HepG2 (cell line): ENCODE measurements around the gene ID3. TPM values are rescaled to one million over a fixed set of nuclear protein-coding genes. Genes with fewer than 3 reads are reported as not detected.

Experiments
- ELF1 ChIP-seq: sonication (generic); formaldehyde crosslinking; IDR thresholded peaks from 2 replicates; pipeline ENCODE4 v1.4.0; 2020; ENCODE audit warnings: missing genetic modification reagents
- FOSL1 ChIP-seq: sonication (generic); formaldehyde crosslinking; IDR thresholded peaks from 2 replicates; pipeline ENCODE4 v1.9.0; 2021; ENCODE audit warnings: missing genetic modification reagents, borderline replicate concordance
- FOXA3 ChIP-seq: IDR thresholded peaks from 2 replicates; pipeline ENCODE4 v1.6.1; 2016; ENCODE audit warnings: missing genetic modification reagents, missing compliant biosample characterization
- KLF9 ChIP-seq: IDR thresholded peaks from 2 replicates; pipeline ENCODE4 v1.6.1; 2016; ENCODE audit warnings: low read depth
- NCOA2 ChIP-seq: sonication (generic); formaldehyde crosslinking; IDR thresholded peaks from 2 replicates; pipeline ENCODE4 v1.8.0; 2022; ENCODE audit warnings: inconsistent platforms
- NFKBIZ ChIP-seq: IDR thresholded peaks from 2 replicates; pipeline ENCODE4 v1.6.1; 2018; ENCODE audit warnings: missing genetic modification reagents, missing compliant biosample characterization
- PITX1 ChIP-seq: sonication (generic); formaldehyde crosslinking; IDR thresholded peaks from 2 replicates; pipeline ENCODE4 v1.5.1; 2020; ENCODE audit warnings: mild to moderate bottlenecking, missing genetic modification reagents
- PTBP1 ChIP-seq: fragments of 200-400 bp; formaldehyde crosslinking; IDR thresholded peaks from 2 replicates; pipeline ENCODE4 v1.6.1; 2018; ENCODE audit warnings: low read length, low read depth; ENCODE audit not compliant: poor library complexity, severe bottlenecking
- SIN3A ChIP-seq: IDR thresholded peaks from 2 replicates; pipeline ENCODE4 v1.6.1; 2011; ENCODE audit warnings: low read depth, mild to moderate bottlenecking, control low read depth, low read length, borderline replicate concordance
- TBL1XR1 ChIP-seq: fragments of 150-350 bp; IDR thresholded peaks from 2 replicates; pipeline ENCODE4 v1.6.1; 2014; ENCODE audit warnings: borderline replicate concordance, low read length; ENCODE audit not compliant: partially characterized antibody
- TSC22D2 ChIP-seq: sonication (generic); formaldehyde crosslinking; IDR thresholded peaks from 2 replicates; pipeline ENCODE4 v1.5.1; 2020; ENCODE audit warnings: missing genetic modification reagents, mild to moderate bottlenecking, borderline replicate concordance
- ZMYM3 ChIP-seq: sonication (generic); formaldehyde crosslinking; IDR thresholded peaks from 2 replicates; pipeline ENCODE4 v1.5.1; 2020; ENCODE audit warnings: mild to moderate bottlenecking, missing genetic modification reagents
- ZNF703 ChIP-seq: sonication (generic); formaldehyde crosslinking; IDR thresholded peaks from 2 replicates; pipeline ENCODE4 v1.5.1; 2020; ENCODE audit warnings: missing genetic modification reagents, mild to moderate bottlenecking, moderate library complexity, borderline replicate concordance
- polyA plus RNA-seq, 8 experiments: library from polyadenylated mRNA; depleted of rRNA in 3 of 8; stranded (reverse) in 7 of 8; unstranded in 1 of 8; fragments of >200 nt; fragmentation: Illumina TruSeq in 4 of 8; extraction: Trizol in 4 of 8; gene quantifications; 2 replicates each; pipeline versions ENCODE4 v1.2.1 to v1.2.3, GENCODE V29; 2011 to 2016; ENCODE audit warnings: low read depth in 4 of 8, missing spikeins in 1 of 8, mixed read lengths in 1 of 8; ENCODE audit not compliant: insufficient read depth in 1 of 8
- total RNA-seq, 5 experiments: library from RNA; depleted of rRNA; stranded (reverse); fragments of >200 nt; fragmentation: Illumina TruSeq; extraction: Trizol; gene quantifications; 2 replicates each; pipeline ENCODE4 v1.2.3, GENCODE V29; 2016; ENCODE audit warnings: low read depth in 1 of 5
- TF ChIP-seq, protein P1 (sequence below): sonication (generic); formaldehyde crosslinking; IDR thresholded peaks from 2 replicates; pipeline ENCODE4 v1.4.0; 2020; ENCODE audit warnings: mild to moderate bottlenecking, missing genetic modification reagents
- TF ChIP-seq, protein P2 (sequence below): sonication (generic); formaldehyde crosslinking; IDR thresholded peaks from 2 replicates; pipeline ENCODE4 v1.8.0; 2022; ENCODE audit warnings: mild to moderate bottlenecking, missing genetic modification reagents, borderline replicate concordance
- TF ChIP-seq, protein P3 (sequence below): sonication (generic); formaldehyde crosslinking; IDR thresholded peaks from 2 replicates; pipeline ENCODE4 v1.9.0; 2021; ENCODE audit warnings: missing genetic modification reagents, borderline replicate concordance
- TF ChIP-seq, protein P4 (sequence below): sonication (generic); formaldehyde crosslinking; IDR thresholded peaks from 2 replicates; pipeline ENCODE4 v1.5.1; 2020; ENCODE audit warnings: mild to moderate bottlenecking, missing genetic modification reagents, moderate library complexity
- TF ChIP-seq, protein P5 (sequence below): sonication (generic); formaldehyde crosslinking; IDR thresholded peaks from 2 replicates; pipeline ENCODE4 v1.5.1; 2020; ENCODE audit warnings: missing genetic modification reagents, mild to moderate bottlenecking, borderline replicate concordance

Gene ID3
- total and polyA plus RNA-seq, 2 of the 13 experiments (the other 11 are each of a cell fraction or from before 2014, with no cell fraction given), result 64.8 to 115 TPM

DNA sequence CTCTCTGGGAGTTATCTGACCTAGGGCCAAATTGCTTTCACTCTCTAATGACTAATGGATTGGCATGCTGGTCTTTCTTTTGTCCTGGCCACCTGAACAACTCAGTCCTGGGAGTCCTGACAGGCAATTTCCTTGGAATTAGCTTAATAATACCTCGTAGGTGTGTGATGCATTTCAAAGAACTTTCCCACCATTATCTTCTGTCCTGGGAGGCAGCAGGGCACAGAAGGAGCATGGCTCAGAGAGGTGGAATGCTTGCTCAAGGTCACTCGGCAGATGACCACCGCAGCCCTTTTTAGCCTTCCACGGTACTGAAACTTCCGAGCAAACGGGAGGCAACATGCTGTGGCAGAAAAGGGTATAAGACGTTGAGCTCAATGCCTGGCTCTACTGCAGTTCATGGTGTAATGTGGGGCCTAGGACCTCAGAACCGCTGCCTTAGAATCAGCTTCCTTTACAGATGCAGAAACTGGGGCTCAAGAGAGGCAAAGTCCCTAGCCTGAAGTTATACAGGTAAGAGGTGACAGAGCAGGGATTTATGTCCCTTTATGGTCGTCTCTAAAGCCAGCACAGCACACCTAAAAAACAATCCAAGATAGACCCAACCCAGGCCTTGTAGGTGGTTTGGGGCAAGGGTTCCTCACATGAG is 3.2 kb downstream of the ID3 start (continued):
- TF ChIP-seq, protein P1, sequence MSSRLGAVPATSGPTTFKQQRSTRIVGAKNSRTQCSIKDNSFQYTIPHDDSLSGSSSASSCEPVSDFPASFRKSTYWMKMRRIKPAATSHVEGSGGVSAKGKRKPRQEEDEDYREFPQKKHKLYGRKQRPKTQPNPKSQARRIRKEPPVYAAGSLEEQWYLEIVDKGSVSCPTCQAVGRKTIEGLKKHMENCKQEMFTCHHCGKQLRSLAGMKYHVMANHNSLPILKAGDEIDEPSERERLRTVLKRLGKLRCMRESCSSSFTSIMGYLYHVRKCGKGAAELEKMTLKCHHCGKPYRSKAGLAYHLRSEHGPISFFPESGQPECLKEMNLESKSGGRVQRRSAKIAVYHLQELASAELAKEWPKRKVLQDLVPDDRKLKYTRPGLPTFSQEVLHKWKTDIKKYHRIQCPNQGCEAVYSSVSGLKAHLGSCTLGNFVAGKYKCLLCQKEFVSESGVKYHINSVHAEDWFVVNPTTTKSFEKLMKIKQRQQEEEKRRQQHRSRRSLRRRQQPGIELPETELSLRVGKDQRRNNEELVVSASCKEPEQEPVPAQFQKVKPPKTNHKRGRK, result no peak
- no peak for TF ChIP-seq PTBP1
- TF ChIP-seq ZMYM3 (CRISPR knock-in tag), result no peak
- TF ChIP-seq, protein P2, sequence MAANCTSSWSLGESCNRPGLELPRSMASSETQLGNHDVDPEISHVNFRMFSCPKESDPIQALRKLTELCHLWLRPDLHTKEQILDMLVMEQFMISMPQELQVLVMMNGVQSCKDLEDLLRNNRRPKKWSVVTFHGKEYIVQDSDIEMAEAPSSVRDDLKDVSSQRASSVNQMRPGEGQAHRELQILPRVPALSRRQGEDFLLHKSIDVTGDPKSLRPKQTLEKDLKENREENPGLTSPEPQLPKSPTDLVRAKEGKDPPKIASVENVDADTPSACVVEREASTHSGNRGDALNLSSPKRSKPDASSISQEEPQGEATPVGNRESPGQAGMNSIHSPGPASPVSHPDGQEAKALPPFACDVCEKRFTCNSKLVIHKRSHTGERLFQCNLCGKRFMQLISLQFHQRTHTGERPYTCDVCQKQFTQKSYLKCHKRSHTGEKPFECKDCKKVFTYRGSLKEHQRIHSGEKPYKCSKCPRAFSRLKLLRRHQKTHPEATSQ (CRISPR knock-in tag), result 0 out of 2 replicates have a peak, but pooled peaks have one; percentile 50
- TF ChIP-seq TBL1XR1, result no peak
- 0 out of 2 replicates have a peak, but pooled peaks have one; percentile 13 for TF ChIP-seq FOXA3 (CRISPR knock-in tag)
- TF ChIP-seq ELF1, result no peak
- TF ChIP-seq FOSL1 (CRISPR knock-in tag), result no peak
- TF ChIP-seq SIN3A, result peak; percentile 13; the same call in 1 of the 2 replicates
- TF ChIP-seq PITX1 (CRISPR knock-in tag), result no peak
- TF ChIP-seq NCOA2 (CRISPR knock-in tag), result no peak
- TF ChIP-seq, protein P3, sequence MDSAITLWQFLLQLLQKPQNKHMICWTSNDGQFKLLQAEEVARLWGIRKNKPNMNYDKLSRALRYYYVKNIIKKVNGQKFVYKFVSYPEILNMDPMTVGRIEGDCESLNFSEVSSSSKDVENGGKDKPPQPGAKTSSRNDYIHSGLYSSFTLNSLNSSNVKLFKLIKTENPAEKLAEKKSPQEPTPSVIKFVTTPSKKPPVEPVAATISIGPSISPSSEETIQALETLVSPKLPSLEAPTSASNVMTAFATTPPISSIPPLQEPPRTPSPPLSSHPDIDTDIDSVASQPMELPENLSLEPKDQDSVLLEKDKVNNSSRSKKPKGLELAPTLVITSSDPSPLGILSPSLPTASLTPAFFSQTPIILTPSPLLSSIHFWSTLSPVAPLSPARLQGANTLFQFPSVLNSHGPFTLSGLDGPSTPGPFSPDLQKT (CRISPR knock-in tag), result no peak
- TF ChIP-seq, protein P4, sequence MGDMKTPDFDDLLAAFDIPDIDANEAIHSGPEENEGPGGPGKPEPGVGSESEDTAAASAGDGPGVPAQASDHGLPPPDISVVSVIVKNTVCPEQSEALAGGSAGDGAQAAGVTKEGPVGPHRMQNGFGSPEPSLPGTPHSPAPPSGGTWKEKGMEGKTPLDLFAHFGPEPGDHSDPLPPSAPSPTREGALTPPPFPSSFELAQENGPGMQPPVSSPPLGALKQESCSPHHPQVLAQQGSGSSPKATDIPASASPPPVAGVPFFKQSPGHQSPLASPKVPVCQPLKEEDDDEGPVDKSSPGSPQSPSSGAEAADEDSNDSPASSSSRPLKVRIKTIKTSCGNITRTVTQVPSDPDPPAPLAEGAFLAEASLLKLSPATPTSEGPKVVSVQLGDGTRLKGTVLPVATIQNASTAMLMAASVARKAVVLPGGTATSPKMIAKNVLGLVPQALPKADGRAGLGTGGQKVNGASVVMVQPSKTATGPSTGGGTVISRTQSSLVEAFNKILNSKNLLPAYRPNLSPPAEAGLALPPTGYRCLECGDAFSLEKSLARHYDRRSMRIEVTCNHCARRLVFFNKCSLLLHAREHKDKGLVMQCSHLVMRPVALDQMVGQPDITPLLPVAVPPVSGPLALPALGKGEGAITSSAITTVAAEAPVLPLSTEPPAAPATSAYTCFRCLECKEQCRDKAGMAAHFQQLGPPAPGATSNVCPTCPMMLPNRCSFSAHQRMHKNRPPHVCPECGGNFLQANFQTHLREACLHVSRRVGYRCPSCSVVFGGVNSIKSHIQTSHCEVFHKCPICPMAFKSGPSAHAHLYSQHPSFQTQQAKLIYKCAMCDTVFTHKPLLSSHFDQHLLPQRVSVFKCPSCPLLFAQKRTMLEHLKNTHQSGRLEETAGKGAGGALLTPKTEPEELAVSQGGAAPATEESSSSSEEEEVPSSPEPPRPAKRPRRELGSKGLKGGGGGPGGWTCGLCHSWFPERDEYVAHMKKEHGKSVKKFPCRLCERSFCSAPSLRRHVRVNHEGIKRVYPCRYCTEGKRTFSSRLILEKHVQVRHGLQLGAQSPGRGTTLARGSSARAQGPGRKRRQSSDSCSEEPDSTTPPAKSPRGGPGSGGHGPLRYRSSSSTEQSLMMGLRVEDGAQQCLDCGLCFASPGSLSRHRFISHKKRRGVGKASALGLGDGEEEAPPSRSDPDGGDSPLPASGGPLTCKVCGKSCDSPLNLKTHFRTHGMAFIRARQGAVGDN (CRISPR knock-in tag), result peak; percentile 25; the same call in 1 of the 2 replicates
- TF ChIP-seq KLF9 (CRISPR knock-in tag), result no peak
- TF ChIP-seq, protein P5, sequence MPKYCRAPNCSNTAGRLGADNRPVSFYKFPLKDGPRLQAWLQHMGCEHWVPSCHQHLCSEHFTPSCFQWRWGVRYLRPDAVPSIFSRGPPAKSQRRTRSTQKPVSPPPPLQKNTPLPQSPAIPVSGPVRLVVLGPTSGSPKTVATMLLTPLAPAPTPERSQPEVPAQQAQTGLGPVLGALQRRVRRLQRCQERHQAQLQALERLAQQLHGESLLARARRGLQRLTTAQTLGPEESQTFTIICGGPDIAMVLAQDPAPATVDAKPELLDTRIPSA, result no peak
- TF ChIP-seq TSC22D2 (CRISPR knock-in tag), result no peak
- no peak for TF ChIP-seq ZNF703 (CRISPR knock-in tag)
- 0 out of 2 replicates have a peak, but pooled peaks have one; percentile 13 for TF ChIP-seq NFKBIZ (CRISPR knock-in tag)
